Measurements from ENCODE around the gene OR5M10.
A peak's percentile ranks its signal among the peaks of the same experiment; 100 is the strongest.

The OR5M10 gene

GRCh38 chr11:56543739-56544138, 33.8 kb downstream of the OR5M10 start:
- no peak overlapping the region for H3K4me3 ChIP-seq (ENCODE audit: insufficient read depth in 1 of 2, low read depth in 1 of 2, low read length in 2 of 2)
- no peaks in the 10 kb centered on the region for H3K79me1 ChIP-seq (replicated peaks; ENCODE audit: low read length, poor library complexity, severe bottlenecking)
- H4K91ac ChIP-seq (ENCODE audit: low read length): no peak overlapping the region
- H3K9ac ChIP-seq (ENCODE audit: low read length): no peak overlapping the region
- H2BK120ac ChIP-seq (ENCODE audit: low read depth, low read length): no peak overlapping the region
- no peak overlapping the region for H2AFZ ChIP-seq (ENCODE audit: low read depth, low read length)
- H3K4me2 ChIP-seq (ENCODE audit: low read length, poor library complexity, severe bottlenecking): no peak overlapping the region
- no peak for DNase-seq
- H3K18ac ChIP-seq (ENCODE audit: low read depth in 1 of 2, low read length in 2 of 2): no peak overlapping the region
- no peak overlapping the region for H3K23ac ChIP-seq (ENCODE audit: low read length in 2 of 2)
- no peak overlapping the region for H3K14ac ChIP-seq (ENCODE audit: low read length in 2 of 2)
- H3K4me1 ChIP-seq (ENCODE audit: control insufficient read depth, insufficient read depth, low read depth, low read length): no peaks in the 10 kb centered on the region
- H2BK15ac ChIP-seq (ENCODE audit: low read depth, poor library complexity, severe bottlenecking): no peak overlapping the region
- no peak overlapping the region for H3K4ac ChIP-seq (ENCODE audit: low read depth in 1 of 2, low read length in 2 of 2)
- no peaks in the 10 kb centered on the region for H3K27me3 ChIP-seq (ENCODE audit: control insufficient read depth in 1 of 2, insufficient read depth in 1 of 2, low read length in 2 of 2)
- H2AK5ac ChIP-seq (ENCODE audit: low read length, severe bottlenecking): no peak overlapping the region
- H2BK5ac ChIP-seq (ENCODE audit: low read depth, low read length, poor library complexity, severe bottlenecking): no peak overlapping the region
- no peak overlapping the region for H4K8ac ChIP-seq (ENCODE audit: low read length)
- no peak overlapping the region for H2BK12ac ChIP-seq (ENCODE audit: low read length in 2 of 2)
- H3K9me3 ChIP-seq (ENCODE audit: control insufficient read depth, low read length): peaks cover 6% of the 10 kb centered on the region
- 93% methylated on average over 1 of the region's 1 CpG for WGBS
- no peak overlapping the region for H3K27ac ChIP-seq (ENCODE audit: low read length, poor library complexity, severe bottlenecking)
- H3K36me3 ChIP-seq (ENCODE audit: control insufficient read depth in 1 of 2, insufficient read depth in 2 of 2, low read depth in 1 of 2, low read length in 2 of 2): no peaks in the 10 kb centered on the region

- Histone ChIP-seq H3K36me3 (ENCODE audit: control insufficient read depth in 1 of 2, insufficient read depth in 2 of 2, low read depth in 1 of 2, low read length in 2 of 2) (no peaks in the 10 kb centered on the region), H2AFZ (ENCODE audit: low read depth, low read length) (no peak within 1 kb of the TSS), H2BK15ac (ENCODE audit: low read depth, poor library complexity, severe bottlenecking) (no peak within 1 kb of the TSS), H3K27ac (ENCODE audit: low read length, poor library complexity, severe bottlenecking) (no peak within 1 kb of the TSS), H3K4ac (ENCODE audit: low read depth in 1 of 2, low read length in 2 of 2) (no peak within 1 kb of the TSS), H3K9ac (ENCODE audit: low read length) (no peak within 1 kb of the TSS), H3K79me1 (replicated peaks; ENCODE audit: low read length, poor library complexity, severe bottlenecking) (no peaks in the 10 kb centered on the region), H3K14ac (ENCODE audit: low read length in 2 of 2) (no peak within 1 kb of the TSS), H3K23ac (ENCODE audit: low read length in 2 of 2) (no peak within 1 kb of the TSS), H3K9me3 (ENCODE audit: control insufficient read depth, low read length) (peaks cover 6% of the 10 kb centered on the region), H3K4me1 (ENCODE audit: control insufficient read depth, insufficient read depth, low read depth, low read length) (no peaks in the 10 kb centered on the region), H4K8ac (ENCODE audit: low read length) (no peak within 1 kb of the TSS), H4K91ac (ENCODE audit: low read length) (no peak within 1 kb of the TSS), H3K4me2 (ENCODE audit: low read length, poor library complexity, severe bottlenecking) (no peak within 1 kb of the TSS), H2AK5ac (ENCODE audit: low read length, severe bottlenecking) (no peak within 1 kb of the TSS), H2BK12ac (ENCODE audit: low read length in 2 of 2) (no peak within 1 kb of the TSS), H3K4me3 (ENCODE audit: insufficient read depth in 1 of 2, low read depth in 1 of 2, low read length in 2 of 2) (no peak within 1 kb of the TSS), H2BK120ac (ENCODE audit: low read depth, low read length) (no peak within 1 kb of the TSS), H3K18ac (ENCODE audit: low read depth in 1 of 2, low read length in 2 of 2) (no peak within 1 kb of the TSS), H3K27me3 (ENCODE audit: control insufficient read depth in 1 of 2, insufficient read depth in 1 of 2, low read length in 2 of 2) (no peaks in the 10 kb centered on the region), H2BK5ac (ENCODE audit: low read depth, low read length, poor library complexity, severe bottlenecking) (peak within 1 kb of the TSS; percentile 5)
- DNase-seq: no peak
- WGBS: 100% methylated on average over 1 of the region's 2 CpGs
These were observed 34.4 kb downstream of the OR5M10 start, which contains the start of gene OR5M11 for GRCh38 chr11:56543157-56543556. OR5M11 (minus strand) TSS chr11:56543257; CDS start chr11:56543257, 0 bp downstream.

- Histone ChIP-seq H3K36me3 (ENCODE audit: control insufficient read depth in 1 of 2, insufficient read depth in 2 of 2, low read depth in 1 of 2, low read length in 2 of 2) (no peaks in the 10 kb centered on the region), H2BK12ac (ENCODE audit: low read length in 2 of 2) (no peak overlapping the region), H4K8ac (ENCODE audit: low read length) (no peak overlapping the region), H3K18ac (ENCODE audit: low read depth in 1 of 2, low read length in 2 of 2) (no peak overlapping the region), H2AFZ (ENCODE audit: low read depth, low read length) (no peak overlapping the region), H3K4me2 (ENCODE audit: low read length, poor library complexity, severe bottlenecking) (no peak overlapping the region), H2BK15ac (ENCODE audit: low read depth, poor library complexity, severe bottlenecking) (no peak overlapping the region), H3K9ac (ENCODE audit: low read length) (no peak overlapping the region), H3K4me1 (ENCODE audit: control insufficient read depth, insufficient read depth, low read depth, low read length) (no peaks in the 10 kb centered on the region), H3K27ac (ENCODE audit: low read length, poor library complexity, severe bottlenecking) (no peak overlapping the region), H3K27me3 (ENCODE audit: control insufficient read depth in 1 of 2, insufficient read depth in 1 of 2, low read length in 2 of 2) (no peaks in the 10 kb centered on the region), H3K9me3 (ENCODE audit: control insufficient read depth, low read length) (no peaks in the 10 kb centered on the region), H3K4me3 (ENCODE audit: insufficient read depth in 1 of 2, low read depth in 1 of 2, low read length in 2 of 2) (no peak overlapping the region), H2AK5ac (ENCODE audit: low read length, severe bottlenecking) (no peak overlapping the region), H3K4ac (ENCODE audit: low read depth in 1 of 2, low read length in 2 of 2) (no peak overlapping the region), H4K91ac (ENCODE audit: low read length) (no peak overlapping the region), H3K23ac (ENCODE audit: low read length in 2 of 2) (no peak overlapping the region), H2BK120ac (ENCODE audit: low read depth, low read length) (no peak overlapping the region), H3K79me1 (replicated peaks; ENCODE audit: low read length, poor library complexity, severe bottlenecking) (no peaks in the 10 kb centered on the region), H3K14ac (ENCODE audit: low read length in 2 of 2) (no peak overlapping the region), H2BK5ac (ENCODE audit: low read depth, low read length, poor library complexity, severe bottlenecking) (no peak overlapping the region)
- WGBS: 20% methylated on average over 1 of the region's 3 CpGs
- DNase-seq: no peak
These were observed 44.3 kb downstream of the OR5M10 start for GRCh38 chr11:56533054-56533740.

DNA sequence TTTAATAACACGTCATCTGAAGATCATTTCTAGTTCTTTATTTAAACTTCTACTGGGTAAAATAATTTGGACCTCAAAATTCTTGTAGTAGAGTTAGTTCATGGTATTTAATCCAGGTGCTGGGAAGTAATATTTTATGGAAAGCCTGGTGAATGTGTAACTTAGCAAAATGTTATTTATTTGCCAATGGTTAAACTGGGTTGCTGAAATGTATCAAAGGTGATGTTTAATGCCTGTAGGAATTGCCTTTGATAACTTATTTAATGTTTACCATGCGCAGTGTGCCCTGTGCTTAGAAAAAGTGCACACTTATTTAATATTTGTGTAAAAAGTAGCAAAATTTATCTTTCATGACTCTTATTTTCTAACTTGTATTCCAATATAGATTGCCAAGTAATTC, 45.7 kb downstream of the OR5M10 start:
- H3K23ac ChIP-seq (ENCODE audit: low read length in 2 of 2): no peak overlapping the region
- no peak overlapping the region for H2BK5ac ChIP-seq (ENCODE audit: low read depth, low read length, poor library complexity, severe bottlenecking)
- no peak overlapping the region for H3K4ac ChIP-seq (ENCODE audit: low read depth in 1 of 2, low read length in 2 of 2)
- H4K91ac ChIP-seq (ENCODE audit: low read length): no peak overlapping the region
- H3K14ac ChIP-seq (ENCODE audit: low read length in 2 of 2): no peak overlapping the region
- no peak overlapping the region for H2BK12ac ChIP-seq (ENCODE audit: low read length in 2 of 2)
- no peak overlapping the region for H3K4me2 ChIP-seq (ENCODE audit: low read length, poor library complexity, severe bottlenecking)
- H2AFZ ChIP-seq (ENCODE audit: low read depth, low read length): no peak overlapping the region
- H4K8ac ChIP-seq (ENCODE audit: low read length): no peak overlapping the region
- no peak overlapping the region for H3K4me3 ChIP-seq (ENCODE audit: insufficient read depth in 1 of 2, low read depth in 1 of 2, low read length in 2 of 2)
- no peak overlapping the region for H3K18ac ChIP-seq (ENCODE audit: low read depth in 1 of 2, low read length in 2 of 2)
- H3K27me3 ChIP-seq (ENCODE audit: control insufficient read depth in 1 of 2, insufficient read depth in 1 of 2, low read length in 2 of 2): no peaks in the 10 kb centered on the region
- H3K4me1 ChIP-seq (ENCODE audit: control insufficient read depth, insufficient read depth, low read depth, low read length): no peaks in the 10 kb centered on the region
- WGBS: 80% methylated on average over 1 of the region's 2 CpGs
- no peaks in the 10 kb centered on the region for H3K79me1 ChIP-seq (replicated peaks; ENCODE audit: low read length, poor library complexity, severe bottlenecking)
- DNase-seq: no peak
- H3K9ac ChIP-seq (ENCODE audit: low read length): no peak overlapping the region
- H2BK120ac ChIP-seq (ENCODE audit: low read depth, low read length): no peak overlapping the region
- H2BK15ac ChIP-seq (ENCODE audit: low read depth, poor library complexity, severe bottlenecking): no peak overlapping the region
- H3K9me3 ChIP-seq (ENCODE audit: control insufficient read depth, low read length): no peaks in the 10 kb centered on the region
- H3K27ac ChIP-seq (ENCODE audit: low read length, poor library complexity, severe bottlenecking): no peak overlapping the region
- no peaks in the 10 kb centered on the region for H3K36me3 ChIP-seq (ENCODE audit: control insufficient read depth in 1 of 2, insufficient read depth in 2 of 2, low read depth in 1 of 2, low read length in 2 of 2)
- H2AK5ac ChIP-seq (ENCODE audit: low read length, severe bottlenecking): no peak overlapping the region
